NCI-H2107 treated with DMSO at 0.1 percent for 48 hours (cell line): Measurements from ENCODE around the gene TMA16.
"Not testable (repeated sequence)": the region's sequence is repeated elsewhere in the genome, so short reads cannot be mapped to it uniquely, and the experiment has no call there.

Experiments
- DNase-seq: peaks from one replicate; lab custom pipeline; 2025; ENCODE audit not compliant: unreplicated experiment; lab: John Stamatoyannopoulos, UW

Gene TMA16

DNA sequence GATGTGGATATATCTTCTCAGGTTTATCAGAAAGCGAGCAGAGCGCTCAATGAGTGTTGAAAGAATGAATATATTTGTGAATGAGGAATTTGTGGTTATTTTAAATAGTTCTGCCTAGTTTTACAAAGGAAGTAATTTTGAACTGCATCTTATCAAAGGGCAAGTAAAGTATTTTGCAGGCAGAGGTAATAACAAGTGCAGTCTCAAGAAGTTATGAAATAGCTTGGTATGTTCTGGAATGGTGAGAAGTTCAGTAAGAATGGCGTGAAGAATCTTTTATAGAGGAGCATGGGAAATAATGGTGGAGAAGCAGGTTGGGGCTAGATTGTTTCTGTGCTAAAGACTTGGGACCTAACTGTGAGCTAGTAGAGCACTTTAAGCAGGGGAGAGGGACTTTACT lies 10.9 kb downstream of the TMA16 start:
- no peak for DNase-seq

DNA sequence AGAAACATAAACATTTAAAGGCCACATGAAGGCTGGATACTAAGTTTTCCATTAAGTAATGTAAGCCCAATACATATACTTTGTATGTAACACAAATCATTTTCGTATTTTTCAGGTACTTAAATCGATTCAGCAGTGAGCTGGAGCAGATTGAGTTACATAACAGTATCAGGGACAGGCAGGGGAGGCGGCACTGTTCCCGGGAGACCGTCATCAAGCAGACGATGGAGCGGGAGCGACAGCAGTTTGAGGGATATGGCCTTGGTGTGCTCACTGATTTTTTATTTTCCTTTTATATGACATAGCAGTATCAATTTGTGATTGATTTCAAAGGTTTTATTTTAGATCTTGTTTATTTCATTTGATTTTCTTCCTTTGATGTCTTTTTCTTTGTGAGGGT lies 20.7 kb downstream of the TMA16 start:
- no peak for DNase-seq

DNA sequence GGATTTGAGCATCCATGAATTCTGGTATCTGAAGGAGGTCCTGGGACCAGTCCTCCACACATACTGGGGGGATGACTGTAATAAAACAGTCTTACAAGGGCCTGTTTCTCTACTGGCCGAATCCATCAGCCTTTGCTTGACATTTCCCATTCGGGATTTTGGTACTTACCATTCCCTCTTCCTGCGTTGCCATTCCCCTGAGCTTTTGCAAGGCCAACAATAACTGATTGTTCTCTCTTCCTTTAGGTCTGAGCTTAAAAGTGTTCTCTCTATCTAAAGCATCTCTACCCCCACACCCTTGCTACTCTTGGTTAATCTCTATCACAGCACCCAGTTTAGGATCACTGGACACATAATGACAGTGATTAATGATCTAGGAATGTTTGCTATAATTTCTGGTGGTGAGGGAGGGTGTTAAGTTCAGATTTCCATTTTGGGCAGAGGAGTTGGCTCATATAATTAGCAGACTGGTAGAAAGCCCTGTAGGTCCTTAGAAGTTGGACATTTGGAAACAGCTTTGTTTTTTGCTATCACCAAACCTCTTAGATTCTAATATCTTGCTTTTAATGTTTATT lies 29.4 kb downstream of the TMA16 start:
- DNase-seq = no peak

DNA sequence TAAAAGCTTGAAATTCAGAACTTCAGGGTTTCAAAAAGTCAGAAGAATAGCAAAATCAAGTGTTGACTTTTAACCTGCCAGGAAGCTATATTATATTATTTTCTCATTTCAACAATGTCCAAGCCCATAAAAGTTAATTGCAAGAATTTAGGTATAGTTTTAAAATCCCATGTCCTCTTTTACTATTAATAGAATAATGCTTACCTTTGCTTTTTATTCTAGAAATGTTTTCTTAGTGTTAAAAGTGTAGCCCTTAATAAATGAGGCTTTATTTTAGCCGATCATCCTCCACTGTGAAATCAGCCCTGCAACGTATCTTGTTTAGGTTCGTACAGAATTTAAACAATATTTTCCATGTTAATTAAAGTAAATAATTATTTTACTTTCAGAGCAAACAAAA lies 31.5 kb downstream of the TMA16 start:
- DNase-seq = no peak

DNA sequence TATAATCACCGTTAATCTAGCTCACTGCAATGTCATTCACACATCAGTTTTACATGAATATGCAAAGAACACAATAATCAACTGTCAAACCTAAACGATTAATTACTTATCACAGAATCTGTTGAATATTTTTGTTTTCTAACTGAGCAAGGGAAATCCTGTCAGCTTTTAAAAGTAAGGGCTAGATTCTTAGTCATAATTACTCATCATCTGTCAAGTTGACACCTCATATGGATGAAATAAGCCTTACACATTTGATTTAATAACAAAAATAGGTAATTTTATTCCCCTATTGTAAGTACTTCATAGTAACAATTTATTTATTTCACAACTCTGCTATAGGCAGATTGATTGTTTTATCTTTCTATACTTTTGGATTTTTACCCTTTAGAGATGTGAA lies 32.7 kb downstream of the TMA16 start:
- DNase-seq = no peak

DNA sequence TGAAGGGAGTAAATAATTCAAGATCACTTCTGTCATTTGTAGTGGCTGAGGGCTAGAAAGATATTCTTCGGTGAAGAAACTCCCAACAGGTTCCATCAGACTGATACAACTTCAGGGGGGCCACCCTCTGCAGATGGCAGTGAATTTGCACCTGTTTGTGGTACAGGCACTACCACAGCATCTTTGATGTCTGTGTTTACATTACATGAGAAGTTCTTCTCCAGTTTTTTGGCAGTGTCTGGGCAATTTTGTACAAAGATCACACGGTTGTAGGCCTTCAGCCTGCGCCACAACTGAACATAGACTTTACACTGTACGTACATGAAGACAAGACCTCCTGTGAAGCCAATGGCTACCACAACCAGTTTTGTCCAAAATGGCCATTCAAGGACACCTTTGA lies 34.2 kb downstream of the TMA16 start:
- DNase-seq = no peak

DNA sequence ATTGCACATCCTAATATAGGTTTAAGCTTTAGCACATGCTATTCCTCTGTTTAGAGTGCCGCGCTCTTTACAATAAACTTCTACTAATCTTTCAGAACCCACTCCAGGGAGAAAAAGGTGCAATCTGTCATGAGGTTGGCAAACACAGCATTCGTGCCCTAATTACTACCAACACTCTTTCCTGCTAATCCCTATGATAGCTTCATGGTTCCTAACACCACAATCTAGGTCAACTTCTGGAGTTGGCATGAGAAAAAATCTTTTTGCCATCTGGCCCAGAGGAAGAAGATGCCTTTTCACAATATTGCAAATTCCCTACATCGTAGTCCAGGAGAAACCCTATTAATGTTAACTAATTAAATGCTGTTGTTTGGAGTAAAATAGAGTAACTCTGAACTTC lies 39.6 kb downstream of the TMA16 start:
- no peak for DNase-seq

DNA sequence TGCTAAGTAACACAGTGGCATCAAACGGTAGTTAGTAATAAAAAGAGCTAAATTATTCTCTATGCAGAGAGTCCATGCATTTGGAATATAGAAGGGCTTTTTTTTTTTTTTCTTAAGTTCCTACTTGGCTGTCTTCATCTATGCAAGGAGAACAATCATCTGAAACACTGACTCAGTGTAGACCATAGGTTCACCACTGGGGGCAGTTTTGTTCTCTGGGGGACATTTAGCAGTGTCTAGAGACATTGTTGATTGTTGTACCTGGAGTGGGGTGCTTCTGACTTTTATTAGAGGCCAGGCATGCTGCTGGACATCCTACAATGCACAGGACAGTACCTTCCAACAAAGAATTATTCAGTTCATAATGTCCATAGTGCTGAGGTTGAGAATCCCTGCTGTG lies 41.2 kb downstream of the TMA16 start:
- DNase-seq = no peak

DNA sequence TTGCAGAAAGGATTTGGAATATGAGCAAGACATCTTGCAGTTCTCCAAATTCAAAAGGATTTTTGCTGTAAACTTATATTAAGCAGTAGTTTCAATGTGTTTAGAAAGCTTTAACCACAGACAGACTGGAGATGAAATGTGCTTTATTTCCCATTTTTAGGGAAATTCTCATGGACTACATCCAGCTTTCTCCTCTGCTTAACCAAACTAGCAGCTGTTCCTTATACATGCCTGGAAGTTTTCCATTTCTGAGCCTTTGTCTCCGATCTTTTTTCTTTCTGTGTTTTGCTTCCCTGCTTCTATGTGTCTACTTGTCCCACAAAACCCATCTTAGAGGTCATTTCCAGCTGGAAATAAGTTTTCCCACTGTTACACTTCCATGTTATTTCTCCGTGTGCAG lies 41.6 kb downstream of the TMA16 start:
- no peak for DNase-seq

DNA sequence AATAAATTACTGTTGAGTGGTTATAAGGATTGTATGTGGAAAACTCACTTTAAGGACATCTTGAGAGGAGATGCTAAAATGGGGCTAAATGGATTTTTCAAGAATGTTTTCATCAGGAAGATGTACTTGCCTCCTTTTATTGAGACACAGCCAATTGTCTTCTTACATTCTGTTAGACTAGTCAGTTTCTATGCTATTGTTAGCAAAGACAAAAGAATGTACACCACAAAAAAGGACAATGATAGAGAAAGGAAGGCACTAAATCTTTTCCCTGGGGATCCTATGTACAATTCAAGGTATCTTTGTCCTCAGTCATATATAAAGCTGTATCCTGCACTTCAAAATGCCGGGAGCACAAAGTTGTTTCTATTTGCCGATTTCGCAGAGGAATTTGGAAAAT lies 42.6 kb downstream of the TMA16 start:
- no peak for DNase-seq

DNA sequence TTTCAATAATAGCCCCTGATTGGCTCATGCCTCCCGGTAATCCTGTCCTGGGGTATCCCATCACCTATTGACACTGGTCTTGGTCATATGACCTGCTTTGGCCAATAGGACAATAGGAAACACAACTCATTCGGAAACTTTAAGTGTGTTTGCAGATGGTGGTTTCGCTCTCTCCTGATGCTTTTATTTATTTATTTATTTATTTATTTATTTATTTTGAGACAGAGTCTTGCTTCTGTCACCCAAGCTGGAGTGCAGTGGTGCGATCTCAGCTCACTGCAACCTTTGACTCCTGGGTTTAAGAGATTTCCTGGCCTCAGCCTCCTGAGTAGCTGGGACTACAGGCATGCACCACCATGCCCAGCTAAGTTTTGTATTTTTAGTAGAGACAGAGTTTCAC lies 44.3 kb downstream of the TMA16 start:
- not testable (repeated sequence) for DNase-seq

DNA sequence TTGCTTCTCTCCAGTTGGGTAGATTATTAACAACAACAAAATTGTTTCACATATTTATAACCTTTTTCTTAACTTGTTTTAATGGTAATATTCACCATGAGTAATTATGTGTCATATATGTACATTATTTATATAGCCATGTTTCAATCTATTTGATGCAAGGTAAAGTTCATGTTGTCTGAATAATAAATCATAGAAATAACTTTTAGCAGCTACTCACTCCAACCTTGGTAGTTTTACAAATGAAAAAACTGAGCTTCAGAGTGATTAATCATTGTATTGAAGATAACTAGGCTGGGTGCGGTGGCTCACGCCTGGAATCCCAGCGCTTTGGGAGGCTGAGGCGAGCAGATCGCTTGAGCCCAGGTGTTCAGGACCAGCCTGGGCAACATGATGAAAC lies 46.0 kb downstream of the TMA16 start:
- no peak for DNase-seq

DNA sequence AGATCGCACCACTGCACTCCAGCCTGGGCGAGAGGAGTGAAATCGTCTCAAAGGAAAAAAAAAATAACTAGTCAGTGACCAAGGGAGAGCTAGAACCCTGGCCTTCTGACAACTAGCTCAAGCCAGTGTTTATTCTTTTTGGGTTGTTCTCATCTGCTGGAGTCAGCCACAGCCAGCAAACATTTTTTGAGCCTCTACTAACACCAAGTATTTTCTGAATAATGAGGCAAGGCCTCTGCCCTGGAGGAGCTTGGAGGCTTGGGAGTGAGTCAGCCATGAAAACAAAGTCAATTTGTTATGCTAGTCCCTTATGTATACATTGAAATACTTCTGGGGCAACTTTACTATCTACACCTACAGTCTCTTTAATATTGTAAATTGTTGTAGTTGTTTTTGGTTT lies 46.5 kb downstream of the TMA16 start:
- DNase-seq = no peak

DNA sequence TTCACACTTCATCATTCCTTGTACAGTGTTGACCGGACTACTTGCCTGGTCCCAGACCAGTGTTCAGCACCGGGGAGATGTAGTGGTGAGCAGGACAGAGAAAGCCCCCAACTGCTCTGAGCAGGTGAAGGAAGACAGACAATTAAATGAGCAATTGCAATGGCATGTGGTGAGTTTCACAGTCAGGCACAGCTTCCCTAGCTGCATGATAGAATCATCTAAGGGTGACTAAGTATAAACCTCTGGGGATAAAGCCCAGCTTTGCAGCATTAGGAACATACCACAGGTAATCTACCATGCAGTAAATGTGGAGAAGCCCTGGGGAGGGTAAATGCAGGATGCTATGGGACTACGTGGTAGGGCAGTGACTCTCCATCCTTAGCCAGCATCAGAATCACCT lies 47.8 kb downstream of the TMA16 start:
- DNase-seq = no peak

DNA sequence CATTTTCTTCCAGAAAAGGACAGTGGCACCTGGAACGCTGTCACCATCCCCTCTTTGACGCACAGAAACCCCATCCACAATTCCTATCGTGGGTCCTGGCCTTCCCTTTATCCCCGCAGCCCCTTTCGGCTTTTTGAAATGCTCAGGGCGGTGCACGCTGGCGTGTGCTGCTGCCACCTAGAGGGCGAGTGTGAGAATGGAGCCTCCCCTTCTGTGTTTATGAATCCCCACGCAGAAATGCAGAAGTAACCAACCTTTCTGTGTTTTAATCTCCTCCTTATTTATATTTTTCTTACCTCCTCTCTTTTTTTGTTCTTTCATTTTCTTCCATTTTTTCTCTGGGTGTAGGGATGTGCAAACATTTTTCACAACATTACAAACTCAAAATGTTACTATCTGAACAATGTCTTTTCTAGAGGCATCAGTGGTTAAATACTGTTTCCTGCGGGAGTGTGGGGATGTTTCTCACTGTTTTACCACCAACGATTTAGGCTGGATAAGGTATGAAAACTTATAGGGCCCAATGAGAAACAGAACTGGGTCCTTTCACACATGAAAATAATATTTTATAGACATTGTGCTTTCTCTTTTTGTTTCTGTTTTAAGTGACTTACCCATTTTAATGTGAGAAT lies 50.0 kb downstream of the TMA16 start:
- no peak for DNase-seq

DNA sequence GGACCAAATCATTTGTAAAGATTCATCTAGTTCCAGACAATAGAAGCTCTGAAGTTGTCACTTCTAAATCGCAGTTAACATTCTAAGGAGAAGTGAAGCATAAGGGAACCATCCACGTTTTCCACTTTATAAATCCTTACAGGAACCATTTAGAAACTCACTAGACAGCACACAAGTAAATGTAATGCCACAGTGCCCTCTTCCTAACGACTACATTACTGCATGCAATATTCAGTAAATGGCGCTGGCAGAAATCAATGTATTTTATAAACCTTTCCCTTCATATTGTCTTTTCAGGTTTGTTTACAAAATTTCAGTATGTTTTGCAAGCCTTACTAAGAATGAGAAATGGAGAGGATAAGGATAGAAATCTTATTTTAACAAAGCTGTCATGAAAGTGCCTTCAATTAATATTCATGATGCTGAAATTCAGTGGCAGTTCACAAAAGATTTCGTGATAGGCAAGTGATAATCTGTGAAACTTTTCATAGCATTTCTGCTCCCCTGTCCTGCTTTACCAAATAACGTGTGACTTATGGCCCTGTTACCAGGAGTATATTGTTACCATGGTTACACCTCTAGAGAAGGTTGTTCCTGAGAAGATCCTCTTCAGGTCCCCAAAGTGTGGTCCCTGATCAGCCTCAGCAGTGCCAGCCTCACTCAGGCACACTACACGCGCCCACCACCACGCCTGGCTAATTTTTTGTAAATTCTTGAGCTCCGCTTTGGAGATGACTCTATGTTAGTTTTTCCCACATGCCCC lies 54.2 kb downstream of the TMA16 start:
- DNase-seq = peak; percentile 12

DNA sequence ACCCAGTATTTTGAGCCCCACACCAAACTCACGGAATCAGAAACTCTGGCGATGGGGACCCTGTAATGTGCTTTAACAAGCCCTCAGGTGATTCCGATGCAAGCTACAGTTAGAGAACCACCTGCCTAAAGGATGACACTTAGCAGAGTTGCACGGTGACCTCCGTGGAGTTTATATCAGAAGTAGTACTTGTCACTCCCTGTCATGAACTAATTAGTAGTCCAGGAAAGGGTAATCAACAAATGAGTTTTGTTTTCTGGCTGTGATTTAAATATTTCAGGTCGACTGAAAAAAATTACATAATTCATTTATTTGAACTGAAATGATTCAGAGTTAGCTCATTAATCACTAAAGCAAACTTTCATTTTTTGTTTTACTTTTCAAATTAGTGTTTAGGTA lies 56.4 kb downstream of the TMA16 start:
- DNase-seq = no peak

DNA sequence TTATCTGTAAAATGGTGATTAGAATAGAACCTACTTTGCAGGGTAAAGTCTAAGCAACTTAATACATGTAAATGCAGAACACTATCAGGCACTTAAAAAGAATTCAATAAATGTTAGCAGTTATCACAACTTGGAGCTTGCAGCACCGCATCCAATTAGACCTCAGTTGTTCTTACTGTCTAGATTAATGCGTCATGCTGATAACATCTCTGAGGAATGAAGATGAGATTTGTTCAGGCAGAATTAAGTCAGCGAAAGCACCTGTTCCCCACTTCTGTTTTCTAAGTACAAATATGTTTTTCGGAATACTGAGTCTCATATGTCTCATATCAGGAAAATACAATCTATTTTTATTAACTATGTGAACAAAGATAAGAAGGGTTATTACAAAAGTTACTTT lies 58.7 kb downstream of the TMA16 start:
- no peak for DNase-seq

DNA sequence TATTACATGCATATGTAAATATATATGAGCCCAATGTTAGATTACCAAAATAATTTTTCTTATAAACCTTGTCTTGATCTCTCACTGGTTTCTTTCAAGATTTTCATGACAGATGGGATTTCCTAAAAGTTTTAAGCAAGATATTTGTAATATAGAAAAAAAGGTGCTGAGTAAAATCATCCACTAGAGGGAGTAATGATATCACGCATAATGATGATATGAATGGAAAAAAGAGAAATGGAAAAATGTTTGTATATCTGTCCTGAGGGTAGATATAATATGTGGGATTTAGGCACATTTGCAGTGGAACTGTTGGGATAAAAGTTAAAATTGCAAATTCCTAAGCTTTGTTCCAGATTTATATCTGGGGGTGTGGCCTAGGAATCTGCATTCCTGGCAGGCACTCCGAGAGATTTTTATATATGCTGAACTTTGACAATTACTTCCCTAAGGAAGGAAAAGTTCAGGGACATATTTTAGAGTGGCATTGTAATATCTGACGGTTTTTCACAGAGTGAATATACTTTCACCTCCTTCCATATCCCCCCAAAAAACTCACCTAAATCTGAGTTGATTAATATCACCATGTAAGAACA lies 60.5 kb downstream of the TMA16 start:
- DNase-seq = no peak

DNA sequence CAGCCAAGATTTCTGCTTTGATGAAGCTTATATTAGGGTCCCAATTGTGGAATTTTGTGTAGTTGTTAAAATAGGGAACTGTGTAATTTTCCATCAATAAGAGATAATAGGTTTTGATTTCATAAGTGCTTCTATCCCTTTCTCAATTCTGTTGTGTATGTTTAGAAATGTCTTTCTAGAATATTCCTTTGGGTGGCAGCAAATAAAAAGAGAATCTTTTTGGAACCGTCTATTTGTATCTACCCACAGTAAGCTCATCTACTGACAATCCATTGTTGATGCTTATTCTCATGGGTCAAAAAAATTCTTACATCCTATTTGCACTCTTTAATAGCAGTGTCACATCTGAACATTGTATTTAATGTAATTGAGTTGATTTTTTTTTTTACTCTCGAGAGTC lies 61.7 kb downstream of the TMA16 start:
- DNase-seq = no peak

DNA sequence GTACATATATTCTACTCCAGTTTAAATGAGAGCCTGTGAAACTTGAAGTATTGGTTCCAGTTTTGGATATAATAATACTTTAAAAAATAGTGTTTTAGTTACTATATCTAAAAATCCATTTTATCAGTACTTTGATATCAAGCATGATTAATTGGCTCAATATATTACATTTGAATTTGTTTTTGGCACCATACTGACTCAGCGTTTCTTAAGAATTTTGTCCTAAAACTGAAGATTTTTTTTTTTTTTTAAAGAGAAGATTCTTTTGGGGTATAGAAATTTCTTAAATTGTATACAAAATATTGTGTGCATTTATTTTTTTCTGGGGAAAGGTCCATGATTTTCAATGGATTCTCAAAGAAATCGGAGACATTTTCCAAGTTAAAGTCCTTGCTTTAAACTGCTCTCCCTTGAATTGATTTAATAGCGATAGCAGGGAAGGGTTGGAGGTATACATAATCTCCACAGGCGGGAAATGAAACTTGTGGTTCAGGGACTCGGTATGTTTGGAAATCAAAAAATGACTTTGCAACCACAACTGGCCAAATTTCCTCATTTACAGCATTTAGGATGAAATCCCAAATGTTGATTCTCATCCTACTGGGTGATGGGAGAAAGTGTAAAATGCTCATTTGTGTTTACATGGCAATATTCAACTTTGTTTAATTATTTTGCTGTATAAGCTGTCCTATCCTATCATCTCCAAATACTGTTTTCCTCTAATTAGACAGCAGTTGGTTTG lies 62.3 kb downstream of the TMA16 start:
- DNase-seq = no peak
